ENCODE data around the gene AXIN2. TPM values are rescaled to one million over a fixed set of nuclear protein-coding genes. Genes with fewer than 3 reads are reported as not detected.
"Not testable (repeated sequence)": the region's sequence is repeated elsewhere in the genome, so short reads cannot be mapped to it uniquely, and the experiment has no call there.

AXIN2 gene
- polyA plus RNA-seq, 3 donors = 20.3 to 26.9 (median 22.3) TPM

- no peak for DNase-seq
Measured at GRCh38 chr17:65487161-65487560, 74.3 kb downstream of the AXIN2 start.

GRCh38 chr17:65485388-65486299, 75.8 kb downstream of the AXIN2 start:
- DNase-seq = no peak

GRCh38 chr17:65484405-65484804, 77.0 kb downstream of the AXIN2 start:
- DNase-seq = not testable (repeated sequence)

- DNase-seq = no peak
Measured at GRCh38 chr17:65483438-65483837, 78.0 kb downstream of the AXIN2 start.

- no peak for DNase-seq
Measured at GRCh38 chr17:65482201-65482600, 79.2 kb downstream of the AXIN2 start.

- DNase-seq = no peak
Measured at GRCh38 chr17:65479282-65479681, 82.2 kb downstream of the AXIN2 start.

Measured in renal pelvis (tissue), 4 donors.